ENCODE measurements around the gene ODF4. TPM values are rescaled to one million over a fixed set of nuclear protein-coding genes. Genes with fewer than 3 reads are reported as not detected.

The ODF4 gene
- total and polyA plus RNA-seq, 10 of the 15 experiments (the other 5 are each of a cell fraction or from before 2014, with no cell fraction given) = not detected

- TF ChIP-seq, protein P1, sequence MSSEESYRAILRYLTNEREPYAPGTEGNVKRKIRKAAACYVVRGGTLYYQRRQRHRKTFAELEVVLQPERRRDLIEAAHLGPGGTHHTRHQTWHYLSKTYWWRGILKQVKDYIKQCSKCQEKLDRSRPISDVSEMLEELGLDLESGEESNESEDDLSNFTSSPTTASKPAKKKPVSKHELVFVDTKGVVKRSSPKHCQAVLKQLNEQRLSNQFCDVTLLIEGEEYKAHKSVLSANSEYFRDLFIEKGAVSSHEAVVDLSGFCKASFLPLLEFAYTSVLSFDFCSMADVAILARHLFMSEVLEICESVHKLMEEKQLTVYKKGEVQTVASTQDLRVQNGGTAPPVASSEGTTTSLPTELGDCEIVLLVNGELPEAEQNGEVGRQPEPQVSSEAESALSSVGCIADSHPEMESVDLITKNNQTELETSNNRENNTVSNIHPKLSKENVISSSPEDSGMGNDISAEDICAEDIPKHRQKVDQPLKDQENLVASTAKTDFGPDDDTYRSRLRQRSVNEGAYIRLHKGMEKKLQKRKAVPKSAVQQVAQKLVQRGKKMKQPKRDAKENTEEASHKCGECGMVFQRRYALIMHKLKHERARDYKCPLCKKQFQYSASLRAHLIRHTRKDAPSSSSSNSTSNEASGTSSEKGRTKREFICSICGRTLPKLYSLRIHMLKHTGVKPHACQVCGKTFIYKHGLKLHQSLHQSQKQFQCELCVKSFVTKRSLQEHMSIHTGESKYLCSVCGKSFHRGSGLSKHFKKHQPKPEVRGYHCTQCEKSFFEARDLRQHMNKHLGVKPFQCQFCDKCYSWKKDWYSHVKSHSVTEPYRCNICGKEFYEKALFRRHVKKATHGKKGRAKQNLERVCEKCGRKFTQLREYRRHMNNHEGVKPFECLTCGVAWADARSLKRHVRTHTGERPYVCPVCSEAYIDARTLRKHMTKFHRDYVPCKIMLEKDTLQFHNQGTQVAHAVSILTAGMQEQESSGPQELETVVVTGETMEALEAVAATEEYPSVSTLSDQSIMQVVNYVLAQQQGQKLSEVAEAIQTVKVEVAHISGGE (CRISPR knock-in tag; IDR thresholded peaks at IDR 0.05) = peak; percentile 15; the same call in 1 of the 2 replicates
- TF ChIP-seq ATF7 (IDR thresholded peaks at IDR 0.05; ENCODE audit: low read depth) = peak; percentile 55; the same call in 1 of the 2 replicates
- TF ChIP-seq BCL11A (IDR thresholded peaks at IDR 0.05; ENCODE audit: low read depth, low read length) = 0 out of 2 replicates have a peak, but pooled peaks have one; percentile 10
- TF ChIP-seq MLLT1 (IDR thresholded peaks at IDR 0.05) = no peak
- peak; percentile 91; the same call in 1 of the 2 replicates for TF ChIP-seq POLR2AphosphoS2 (IDR thresholded peaks at IDR 0.05; ENCODE audit: low read depth, low read length)
- no peak for TF ChIP-seq JUNB (IDR thresholded peaks at IDR 0.05)
- no peak for TF ChIP-seq NFXL1 (IDR thresholded peaks at IDR 0.05; ENCODE audit: borderline replicate concordance)
- no peak; the same call in 1 of the 2 replicates for TF ChIP-seq STAT1 (conservative IDR thresholded peaks at IDR 0.05)
- peak; percentile 71 for TF ChIP-seq SMAD1 (IDR thresholded peaks at IDR 0.05; ENCODE audit: low read depth, partially characterized antibody)
- no peak for TF ChIP-seq CBX3 (IDR thresholded peaks at IDR 0.05; ENCODE audit: borderline replicate concordance, low read depth)
- TF ChIP-seq POLR2A (IDR thresholded peaks at IDR 0.05; ENCODE audit: low read depth, low read length) = peak; percentile 96
- peak; percentile 44; the same call in 1 of the 2 replicates for TF ChIP-seq ESRRA (IDR thresholded peaks at IDR 0.05; ENCODE audit: low read length)
- TF ChIP-seq, protein P2, sequence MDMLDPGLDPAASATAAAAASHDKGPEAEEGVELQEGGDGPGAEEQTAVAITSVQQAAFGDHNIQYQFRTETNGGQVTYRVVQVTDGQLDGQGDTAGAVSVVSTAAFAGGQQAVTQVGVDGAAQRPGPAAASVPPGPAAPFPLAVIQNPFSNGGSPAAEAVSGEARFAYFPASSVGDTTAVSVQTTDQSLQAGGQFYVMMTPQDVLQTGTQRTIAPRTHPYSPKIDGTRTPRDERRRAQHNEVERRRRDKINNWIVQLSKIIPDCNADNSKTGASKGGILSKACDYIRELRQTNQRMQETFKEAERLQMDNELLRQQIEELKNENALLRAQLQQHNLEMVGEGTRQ (IDR thresholded peaks at IDR 0.05; ENCODE audit: borderline replicate concordance, low read depth, low read length) = no peak
- no peak; the same call in 1 of the 2 replicates for TF ChIP-seq FOXM1 (IDR thresholded peaks at IDR 0.05; ENCODE audit: low read depth, low read length)
- 0 out of 2 replicates have a peak, but pooled peaks have one; percentile 79 for TF ChIP-seq RB1 (IDR thresholded peaks at IDR 0.05; ENCODE audit: borderline replicate concordance)
These were observed 43.6 kb downstream of the ODF4 start, which contains the start of gene RPL26 (continued) for GRCh38 chr17:8383143-8383822.
